ENCODE data around the gene GNA12. TPM values are rescaled to one million over a fixed set of nuclear protein-coding genes. Genes with fewer than 3 reads are reported as not detected.

GNA12 gene
- total RNA-seq, 1 donor from 2014 or later: 47.2 TPM

DNA sequence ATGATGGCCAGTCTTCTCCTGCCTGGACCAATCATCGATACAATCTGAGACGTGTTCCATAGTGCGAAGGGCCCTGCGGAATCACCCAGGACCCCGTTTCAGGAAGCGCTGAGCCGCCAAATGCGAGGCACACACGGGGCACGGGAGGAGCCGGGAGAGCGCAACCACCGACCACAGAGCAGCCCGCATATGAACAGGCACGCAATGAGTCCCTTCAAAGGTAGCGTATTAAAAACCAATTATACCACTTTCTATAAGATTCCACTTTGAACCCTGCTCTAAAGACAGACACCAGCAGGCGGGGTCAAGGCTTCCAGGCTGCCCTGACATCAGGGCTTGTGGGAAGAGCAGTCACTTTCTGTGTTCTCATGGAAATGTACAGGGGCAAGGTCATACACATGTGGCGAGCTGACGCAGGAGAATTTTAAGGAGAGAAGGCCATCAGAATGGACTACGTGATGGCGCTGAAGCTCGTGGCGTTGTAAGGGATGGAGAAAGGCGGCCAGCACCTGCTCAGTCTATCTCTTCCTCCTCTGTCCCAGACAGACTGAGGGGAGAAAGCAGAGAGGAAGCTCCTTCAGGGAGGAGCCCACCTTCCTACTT lies 109.9 kb downstream of the GNA12 start:
- Histone ChIP-seq H3K27me3 (no peaks in the 10 kb centered on the region), H3K4me1 (peaks cover 28% of the 10 kb centered on the region), H3K9me3 (no peaks in the 10 kb centered on the region), H3K4me3 (no peak overlapping the region), H3K27ac (no peak overlapping the region), H3K36me3 (no peaks in the 10 kb centered on the region)
- intact Hi-C loops (cut with DNase I): no loop called here
- ATAC-seq (no peak), DNase-seq (no peak)
- TF ChIP-seq, protein P1, sequence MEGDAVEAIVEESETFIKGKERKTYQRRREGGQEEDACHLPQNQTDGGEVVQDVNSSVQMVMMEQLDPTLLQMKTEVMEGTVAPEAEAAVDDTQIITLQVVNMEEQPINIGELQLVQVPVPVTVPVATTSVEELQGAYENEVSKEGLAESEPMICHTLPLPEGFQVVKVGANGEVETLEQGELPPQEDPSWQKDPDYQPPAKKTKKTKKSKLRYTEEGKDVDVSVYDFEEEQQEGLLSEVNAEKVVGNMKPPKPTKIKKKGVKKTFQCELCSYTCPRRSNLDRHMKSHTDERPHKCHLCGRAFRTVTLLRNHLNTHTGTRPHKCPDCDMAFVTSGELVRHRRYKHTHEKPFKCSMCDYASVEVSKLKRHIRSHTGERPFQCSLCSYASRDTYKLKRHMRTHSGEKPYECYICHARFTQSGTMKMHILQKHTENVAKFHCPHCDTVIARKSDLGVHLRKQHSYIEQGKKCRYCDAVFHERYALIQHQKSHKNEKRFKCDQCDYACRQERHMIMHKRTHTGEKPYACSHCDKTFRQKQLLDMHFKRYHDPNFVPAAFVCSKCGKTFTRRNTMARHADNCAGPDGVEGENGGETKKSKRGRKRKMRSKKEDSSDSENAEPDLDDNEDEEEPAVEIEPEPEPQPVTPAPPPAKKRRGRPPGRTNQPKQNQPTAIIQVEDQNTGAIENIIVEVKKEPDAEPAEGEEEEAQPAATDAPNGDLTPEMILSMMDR (IDR thresholded peaks at IDR 0.05): no peak

DNA sequence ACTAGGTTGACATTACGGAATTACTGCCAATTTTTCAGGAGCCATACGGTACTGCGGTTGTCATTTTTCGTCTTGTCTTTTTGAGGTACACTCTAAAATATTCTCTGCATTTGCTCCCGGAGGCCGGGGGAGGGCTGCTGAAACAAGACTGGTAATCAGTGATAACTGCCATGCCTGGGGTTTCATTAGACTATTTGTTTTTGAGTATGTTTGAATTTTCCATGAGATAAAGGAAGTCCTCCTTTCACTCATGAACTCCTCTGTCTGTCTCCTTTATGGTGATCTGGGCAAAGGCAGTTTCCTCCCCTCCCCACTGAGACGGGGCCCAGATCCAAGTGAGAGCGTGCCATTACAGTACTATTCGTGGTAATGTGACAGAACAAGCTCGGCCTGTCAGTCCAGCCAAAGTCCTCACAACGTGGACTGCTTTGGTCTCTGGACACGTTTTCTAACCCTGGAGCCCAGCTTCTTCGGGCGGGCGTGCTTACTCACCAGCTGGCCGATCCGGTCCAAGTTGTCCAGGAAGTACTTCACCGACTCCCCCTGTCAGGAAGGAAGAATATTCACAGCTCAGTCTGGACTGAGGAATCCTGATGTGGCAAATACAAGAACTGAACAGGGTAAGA lies 111.0 kb downstream of the GNA12 start:
- intact Hi-C loops (cut with DNase I): no loop called here
- Histone ChIP-seq H3K27me3 (no peaks in the 10 kb centered on the region), H3K4me1 (peaks cover 28% of the 10 kb centered on the region), H3K36me3 (no peaks in the 10 kb centered on the region), H3K27ac (peak overlapping the region; percentile 18), H3K4me3 (no peak overlapping the region), H3K9me3 (no peaks in the 10 kb centered on the region)
- TF ChIP-seq, protein P1 (IDR thresholded peaks at IDR 0.05): no peak
- ATAC-seq (peak; percentile 43), DNase-seq (no peak)

DNA sequence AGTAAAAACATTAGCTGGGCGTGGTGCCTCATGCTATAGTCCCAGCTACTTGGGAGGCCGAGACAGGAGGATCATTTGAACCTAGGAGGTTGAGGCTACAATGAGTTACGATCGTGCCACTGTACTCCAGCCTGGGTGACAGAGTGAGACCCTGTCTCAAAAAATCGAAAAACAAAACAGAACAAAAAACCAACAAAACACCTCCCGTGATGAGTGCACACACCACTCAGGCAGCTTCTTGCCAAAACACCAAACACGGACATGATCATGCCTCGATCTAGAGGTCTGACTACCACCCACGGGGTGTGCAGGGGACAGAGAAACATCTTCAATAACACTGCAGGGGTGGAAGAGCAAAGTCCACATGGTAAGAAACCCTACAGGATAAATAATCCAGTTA lies 111.7 kb downstream of the GNA12 start:
- Histone ChIP-seq H3K4me1 (peaks cover 28% of the 10 kb centered on the region), H3K27ac (no peak overlapping the region)
- intact Hi-C loops (cut with DNase I): no loop called here

DNA sequence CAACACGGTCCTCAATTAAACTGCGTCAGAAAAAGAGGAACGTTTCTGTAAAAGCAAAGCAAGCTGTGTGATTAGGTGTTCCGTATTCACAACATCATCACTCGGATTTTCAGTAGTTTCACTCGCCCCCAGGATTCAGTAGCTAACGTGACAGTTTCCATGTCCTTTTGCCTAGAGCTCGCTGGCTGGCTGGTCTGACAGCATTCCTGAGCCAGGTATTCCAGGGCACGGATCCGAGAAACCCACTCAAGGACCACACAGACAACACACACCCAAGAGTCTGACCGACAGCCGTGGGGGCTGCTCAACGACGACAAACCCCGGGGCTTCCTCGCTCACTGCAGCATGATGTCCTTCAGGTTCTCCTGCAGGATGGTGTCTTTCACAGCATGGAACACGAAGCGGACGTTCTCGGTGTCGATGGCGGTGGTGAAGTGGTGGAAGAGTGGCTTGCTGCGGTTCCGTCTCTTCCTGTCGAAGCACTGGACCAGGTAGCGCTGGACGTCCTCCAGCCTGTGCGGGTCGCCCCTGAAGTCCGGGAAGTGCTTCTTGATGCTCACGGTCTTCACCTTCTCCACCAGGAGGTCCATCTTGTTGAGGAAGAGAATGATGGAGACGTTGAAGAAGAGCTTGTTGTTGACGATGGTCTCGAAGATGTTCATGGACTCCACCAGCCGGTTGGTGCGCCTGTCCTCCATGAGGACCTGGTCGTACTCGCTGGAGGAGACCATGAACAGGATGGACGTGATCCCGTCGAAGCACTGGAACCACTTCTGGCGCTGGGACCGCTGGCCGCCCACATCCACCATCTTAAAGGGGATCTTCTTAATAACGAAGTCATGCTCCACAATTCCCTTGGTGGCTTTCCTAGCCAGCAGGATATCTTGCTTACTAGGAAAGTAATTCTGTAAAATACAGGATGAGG lies 113.0 kb downstream of the GNA12 start:
- Histone ChIP-seq H3K4me3 (no peak overlapping the region), H3K9me3 (no peaks in the 10 kb centered on the region), H3K36me3 (peaks cover 8% of the 10 kb centered on the region), H3K27ac (no peak overlapping the region), H3K4me1 (peaks cover 28% of the 10 kb centered on the region), H3K27me3 (no peaks in the 10 kb centered on the region)
- DNase-seq: no peak
- intact Hi-C loops (cut with DNase I): no loop called here
- TF ChIP-seq, protein P1 (IDR thresholded peaks at IDR 0.05): no peak
- no peak for ATAC-seq

More for the DNA sequence above, 111.7 kb downstream of the GNA12 start:
- no peaks in the 10 kb centered on the region for H3K36me3 ChIP-seq
- TF ChIP-seq, protein P1 (IDR thresholded peaks at IDR 0.05): no peak
- no peaks in the 10 kb centered on the region for H3K9me3 ChIP-seq
- DNase-seq: no peak
- ATAC-seq: no peak
- no peaks in the 10 kb centered on the region for H3K27me3 ChIP-seq
- H3K4me3 ChIP-seq: no peak overlapping the region

DNA sequence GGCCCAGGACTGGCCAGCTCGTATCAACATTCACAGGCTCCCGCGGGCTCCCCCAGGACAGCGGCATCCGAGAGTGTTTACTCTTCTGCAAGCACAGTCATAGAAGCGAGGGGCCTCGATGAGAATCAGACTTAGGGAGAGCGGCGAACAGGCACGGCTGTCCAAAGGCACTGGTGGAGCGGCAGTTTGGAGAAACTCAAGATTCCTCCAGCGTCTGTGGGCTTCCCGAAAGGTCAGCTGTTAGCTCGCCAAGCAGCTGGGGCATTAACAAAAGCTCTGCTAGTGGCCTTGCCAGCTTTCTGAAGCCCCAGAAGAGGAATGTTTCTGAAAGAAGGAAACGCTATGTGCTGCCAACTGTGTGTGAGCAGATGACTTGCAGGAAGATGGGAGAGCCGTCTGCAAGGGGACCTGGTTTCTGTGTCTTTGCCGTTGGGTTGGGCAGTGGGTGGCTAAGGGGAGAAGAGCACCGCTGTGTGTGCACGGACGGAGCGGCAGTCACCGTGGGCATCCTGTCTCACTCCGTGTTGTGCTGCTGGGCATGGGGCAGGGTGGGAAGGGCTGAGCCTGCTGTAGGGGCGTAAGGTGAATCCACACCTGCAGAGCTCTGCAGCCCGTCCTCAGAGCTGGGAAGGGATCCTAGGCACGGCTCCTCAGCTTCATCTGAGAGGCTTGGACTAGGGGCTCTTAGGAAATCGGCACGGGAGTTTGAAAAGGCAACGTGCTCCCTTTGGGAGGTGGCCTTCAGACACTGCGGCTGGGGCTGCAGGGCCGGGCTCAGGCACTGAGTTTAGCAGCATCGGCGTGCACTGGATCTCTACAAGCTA lies 114.0 kb downstream of the GNA12 start:
- H3K27ac ChIP-seq: no peak overlapping the region
- intact Hi-C loops (cut with DNase I): no loop called here
- DNase-seq (peak; percentile 60), ATAC-seq (peak; percentile 10)
- H3K27me3 ChIP-seq: no peaks in the 10 kb centered on the region
- H3K9me3 ChIP-seq: no peaks in the 10 kb centered on the region
- H3K36me3 ChIP-seq: peaks cover 13% of the 10 kb centered on the region
- no peak overlapping the region for H3K4me3 ChIP-seq
- peaks cover 22% of the 10 kb centered on the region for H3K4me1 ChIP-seq
- TF ChIP-seq, protein P1 (IDR thresholded peaks at IDR 0.05): no peak

Data from upper lobe of right lung (tissue), 1 donor.